Activated T-cell treated with anti-CD3 and anti-CD28 coated beads, Interleukin-2, amount 50 U/mL, for 48 hours (primary cell): Measurements from ENCODE around the gene SGTB.
"Not testable (repeated sequence)": the region's sequence is repeated elsewhere in the genome, so short reads cannot be mapped to it uniquely, and the experiment has no call there.

Experiments used
- DNase-seq, 2 experiments: peaks; one replicate each; pipeline ENCODE4 v3.0.0-alpha.2; 2020

Gene SGTB

DNA sequence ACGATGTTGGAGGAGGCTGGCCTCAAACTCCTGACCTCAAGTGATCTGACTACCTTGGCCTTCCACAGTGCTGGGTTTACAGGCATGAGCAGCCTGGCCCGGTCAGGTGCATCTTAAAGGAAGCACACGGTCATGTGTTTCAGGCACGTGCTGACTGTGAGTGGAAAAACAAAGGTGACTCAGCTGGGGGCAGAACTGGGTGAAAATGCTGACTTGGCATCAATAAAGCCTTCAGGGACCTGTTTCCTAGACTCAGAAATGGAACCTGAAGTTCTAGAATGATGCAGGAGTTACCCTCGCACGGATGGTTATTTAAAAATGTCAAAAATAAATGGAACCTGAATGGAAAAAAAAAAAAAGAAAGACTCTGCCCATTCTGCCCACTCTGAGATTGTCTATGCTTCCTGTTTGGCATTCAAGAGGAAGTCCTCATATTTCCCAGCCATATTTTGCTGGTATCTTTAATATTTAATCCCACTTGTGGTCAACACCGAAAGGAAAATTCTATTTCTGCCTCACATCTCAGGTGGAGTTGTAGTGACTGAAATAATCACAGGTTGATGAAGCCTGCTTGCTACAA is 12.4 kb upstream of the SGTB start:
- DNase-seq = not testable (repeated sequence)

DNA sequence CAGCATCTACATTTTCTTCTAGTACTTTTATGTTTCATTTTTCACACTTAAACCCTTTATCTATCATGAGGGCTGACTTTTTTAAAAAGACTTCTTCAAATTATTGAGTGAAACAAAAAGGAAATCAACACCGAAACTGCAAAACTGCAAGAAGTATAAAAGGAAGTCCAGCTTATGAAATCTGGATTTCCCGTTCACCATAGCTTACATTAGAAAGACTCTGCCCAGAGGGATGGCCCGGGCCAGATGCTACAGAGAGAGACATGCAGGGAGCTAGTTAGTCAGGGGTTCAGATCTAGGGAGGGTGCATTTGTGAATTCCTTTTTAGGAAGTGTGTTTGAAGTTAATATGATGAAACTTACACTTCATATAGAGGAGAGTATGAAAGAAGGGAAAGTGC is 10.1 kb upstream of the SGTB start:
- not testable (repeated sequence) for DNase-seq

DNA sequence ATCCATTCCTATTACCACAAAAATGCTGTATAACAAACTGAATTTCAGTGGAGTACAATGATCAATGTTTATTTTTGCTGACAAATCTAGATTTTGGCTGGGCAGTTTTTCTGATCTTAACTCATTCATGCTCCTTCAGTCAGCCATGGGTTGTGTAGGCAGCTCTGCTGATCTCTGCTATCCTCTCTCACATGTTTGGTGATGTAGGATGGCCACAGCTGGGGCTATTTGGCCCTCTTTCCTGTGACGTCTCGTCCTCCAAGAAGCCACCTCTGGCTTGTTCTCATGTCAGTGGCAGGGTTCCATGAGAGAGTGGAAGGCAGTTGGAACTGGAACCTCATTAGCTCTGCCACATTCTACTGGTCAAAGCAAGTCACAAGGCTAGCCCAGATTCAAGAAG is 9.0 kb upstream of the SGTB start:
- DNase-seq = no peak

- no peak for DNase-seq
Measured at GRCh38 chr5:65728218-65728617, 6.3 kb upstream of the SGTB start.

GRCh38 chr5:65727491-65728156 is 5.7 kb upstream of the SGTB start:
- no peak for DNase-seq

DNA sequence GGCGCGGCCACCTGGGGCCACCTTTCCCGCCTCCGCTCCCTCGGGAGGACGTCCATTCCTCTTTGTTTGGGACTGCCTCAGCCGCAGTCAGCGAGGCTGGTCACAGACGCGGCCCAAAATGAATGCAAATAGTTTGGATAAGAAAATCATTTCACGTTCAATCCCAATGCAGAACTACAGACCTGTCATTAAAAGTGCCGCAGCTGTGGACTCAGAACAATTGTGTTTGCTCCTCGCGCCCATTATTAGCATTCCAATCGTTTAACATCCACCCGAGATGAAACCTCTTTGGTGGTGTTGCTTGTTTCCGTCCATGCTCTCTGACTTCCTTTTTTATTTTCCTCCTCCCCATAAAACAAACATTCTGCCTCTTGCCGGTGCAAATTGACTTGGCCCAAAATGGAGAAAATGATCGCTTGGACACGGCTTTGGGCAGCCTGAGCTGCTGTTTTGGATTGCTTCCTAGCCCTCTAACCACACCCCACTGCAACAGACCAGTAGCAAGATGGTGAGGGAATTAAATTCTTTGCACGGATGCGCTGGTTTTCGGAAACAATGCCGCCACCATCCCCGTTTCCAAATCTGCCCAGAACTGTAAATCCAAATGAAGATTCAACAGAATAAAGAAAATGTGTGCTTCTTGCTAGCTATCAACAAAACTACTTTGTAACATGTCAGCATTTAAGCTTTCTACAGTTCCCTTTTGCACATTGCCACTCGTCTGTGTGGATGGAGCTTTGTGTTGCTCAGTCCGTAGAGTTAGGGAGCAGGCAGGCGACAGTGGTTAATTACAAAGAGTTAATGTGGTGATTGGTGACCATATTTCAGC is 880 bp upstream of the SGTB start:
- DNase-seq = peak; percentile 22 to 31

DNA sequence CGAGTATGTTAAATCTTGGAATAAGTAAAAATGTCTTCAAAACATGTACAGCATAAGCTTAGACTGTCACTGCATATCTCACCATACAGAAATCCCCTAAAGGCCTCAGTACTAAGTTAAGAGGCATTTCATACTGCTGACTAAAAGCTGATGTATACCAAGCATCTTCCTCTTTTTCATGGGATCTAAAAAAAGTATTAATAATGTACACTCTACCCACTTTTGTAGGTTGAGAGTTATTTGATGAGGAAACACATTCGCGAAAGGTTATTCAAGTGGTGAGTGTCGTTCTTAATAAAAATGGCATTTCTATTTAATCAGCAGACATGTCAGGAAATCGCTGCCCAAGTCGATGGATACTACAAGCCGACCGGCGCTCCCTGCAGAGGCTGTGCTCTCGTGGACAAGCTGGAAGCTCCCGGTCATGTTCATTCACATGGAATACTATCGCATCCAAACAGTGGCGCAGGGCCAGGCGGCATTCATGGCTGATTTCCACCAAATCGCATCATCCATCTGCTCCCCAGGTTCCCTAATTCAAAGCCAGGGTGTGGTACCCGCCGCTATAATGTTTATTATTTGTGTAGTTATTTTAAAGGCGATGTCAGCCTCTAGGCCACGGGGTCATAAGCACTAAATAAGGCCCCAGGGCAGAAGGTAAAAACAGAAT is 724 bp downstream of the SGTB start:
- DNase-seq = peak; percentile 51 to 54

GRCh38 chr5:65718576-65719310 is 3.2 kb downstream of the SGTB start:
- DNase-seq = no peak

DNA sequence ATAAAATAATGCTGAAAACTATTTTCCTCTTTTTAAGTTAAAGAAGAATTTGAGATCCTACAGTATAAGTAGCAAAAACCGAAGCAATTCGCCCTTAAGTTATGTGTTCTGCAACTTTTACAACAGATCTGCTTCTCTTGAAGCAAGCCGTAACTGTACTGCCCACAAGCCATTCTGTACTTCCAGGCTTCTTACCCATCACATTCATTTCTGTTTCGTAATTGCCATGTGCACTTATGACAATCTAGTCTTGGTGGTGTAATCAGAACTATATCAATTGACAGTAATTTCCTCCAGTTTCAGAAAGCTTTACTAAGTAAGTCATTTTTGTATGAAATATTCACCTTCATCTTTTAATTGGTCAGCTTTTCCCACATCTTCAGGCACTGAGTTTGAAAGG is 13.8 kb downstream of the SGTB start:
- no peak for DNase-seq

GRCh38 chr5:65707663-65708062 is 14.2 kb downstream of the SGTB start:
- DNase-seq = no peak

GRCh38 chr5:65704621-65705239 is 17.2 kb downstream of the SGTB start:
- no peak for DNase-seq

- no peak for DNase-seq
Measured at GRCh38 chr5:65702036-65702435, 19.9 kb downstream of the SGTB start.

- no peak for DNase-seq
Measured at GRCh38 chr5:65699338-65699737, 22.6 kb downstream of the SGTB start.

DNA sequence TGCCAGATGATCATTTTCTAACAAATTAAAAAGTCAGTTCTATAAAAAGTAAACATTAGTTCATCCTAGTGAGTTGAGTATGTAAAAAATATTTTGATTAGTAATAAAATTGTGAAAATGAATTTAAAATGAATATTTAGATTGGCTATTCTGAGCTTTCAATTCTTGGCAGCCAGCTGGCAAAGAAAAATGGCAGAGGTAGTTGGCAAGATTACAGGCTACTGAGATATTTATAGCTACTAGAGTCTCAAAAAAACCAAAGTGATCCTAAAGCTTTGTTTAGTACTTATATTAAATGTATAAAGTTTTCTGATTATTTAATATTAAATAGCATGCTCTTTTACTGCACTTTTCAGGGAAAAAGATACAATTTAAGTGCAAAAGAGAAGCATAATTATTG is 25.0 kb downstream of the SGTB start:
- DNase-seq = no peak

- DNase-seq = no peak
Measured at GRCh38 chr5:65695896-65696295, 26.0 kb downstream of the SGTB start.

DNA sequence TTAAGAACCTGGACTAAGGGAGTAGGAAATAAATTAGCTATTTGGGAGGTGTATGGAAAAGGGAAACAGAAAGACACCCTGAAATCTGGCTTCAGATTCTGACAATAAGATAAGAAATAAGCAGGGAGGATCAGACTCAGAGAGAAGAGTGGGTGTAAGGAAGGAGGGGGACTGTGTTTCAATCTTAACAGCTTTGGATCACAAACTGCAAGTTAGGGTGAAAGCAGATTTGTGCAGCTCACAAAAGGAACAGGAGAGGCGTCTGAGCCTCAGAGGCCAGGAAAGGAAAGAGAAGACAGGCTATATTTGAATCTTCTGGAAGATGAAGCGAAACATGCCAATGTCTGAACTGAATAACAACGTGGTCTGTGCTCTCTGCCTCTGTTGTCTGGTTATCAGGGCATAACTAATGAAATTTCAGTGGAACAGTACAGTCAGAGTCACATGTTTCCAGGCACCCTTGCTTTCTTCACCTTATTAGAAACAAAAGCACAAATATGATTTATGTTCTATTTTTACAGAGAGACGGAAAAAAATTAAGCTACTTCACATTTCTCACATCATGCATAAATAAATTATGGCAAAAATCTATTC is 26.6 kb downstream of the SGTB start:
- no peak for DNase-seq

- DNase-seq = no peak
Measured at GRCh38 chr5:65693121-65693520, 28.8 kb downstream of the SGTB start.

- DNase-seq = no peak
Measured at GRCh38 chr5:65682148-65682547, 39.8 kb downstream of the SGTB start.

GRCh38 chr5:65676056-65676455 is 45.9 kb downstream of the SGTB start:
- DNase-seq = not testable (repeated sequence)

DNA sequence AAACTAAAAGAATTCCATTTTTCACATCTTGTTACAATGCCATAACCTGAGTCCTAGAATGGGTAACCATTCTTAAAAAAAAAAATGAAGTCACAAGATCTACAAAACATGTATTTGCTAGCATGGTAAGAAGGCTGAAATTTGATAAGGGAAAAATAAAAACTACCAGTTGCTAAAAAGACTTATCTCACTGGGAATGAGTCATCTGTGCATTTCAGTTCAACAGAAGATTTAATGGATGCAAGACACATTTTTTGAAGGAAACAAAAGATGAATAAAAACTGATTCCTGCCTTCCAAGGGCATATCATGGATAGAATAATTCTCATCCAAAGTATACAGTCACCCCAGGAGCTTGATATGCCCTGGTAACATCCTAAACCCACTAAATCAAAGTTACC is 47.2 kb downstream of the SGTB start:
- DNase-seq = no peak

DNA sequence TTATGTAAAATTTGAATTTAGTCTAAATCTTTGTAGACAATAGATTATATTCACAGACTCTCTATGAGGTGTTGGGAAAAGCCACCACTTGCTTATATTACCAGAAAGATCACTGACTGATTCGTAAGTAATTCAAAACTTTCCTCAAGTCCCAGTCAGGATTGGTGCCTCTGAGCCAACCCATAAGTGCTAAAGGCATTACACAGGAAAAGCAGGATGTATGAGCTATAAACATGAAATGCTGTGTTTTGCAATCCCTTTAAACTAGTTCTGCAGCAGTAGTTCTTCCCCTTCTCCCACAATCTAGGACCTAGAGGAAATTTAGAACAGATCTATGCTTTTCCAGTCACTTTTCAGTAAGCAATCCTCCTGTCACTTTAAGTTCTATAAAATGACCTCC is 49.1 kb downstream of the SGTB start:
- no peak for DNase-seq

GRCh38 chr5:65668696-65669095 is 53.2 kb downstream of the SGTB start:
- DNase-seq = no peak
